Measurements from ENCODE around the gene NUFIP2. TPM values are rescaled to one million over a fixed set of nuclear protein-coding genes. Genes with fewer than 3 reads are reported as not detected.

The NUFIP2 gene
- total RNA-seq, 2 experiments from 2014 or later: 78.4 to 82.2 TPM

- no peaks in the 10 kb centered on the region for H3K27me3 Mint-ChIP-seq
- no peak overlapping the region for H3K4me3 Mint-ChIP-seq
- Histone ChIP-seq H3K27me3 (ENCODE audit: control insufficient read depth in 1 of 2, insufficient read depth in 2 of 2, low read length in 2 of 2) (no peaks in the 10 kb centered on the region), H3K4me1 (ENCODE audit: insufficient read depth, low read length) (no peaks in the 10 kb centered on the region), H3K27ac (ENCODE audit: low read depth in 1 of 2, low read length in 2 of 2) (no peak overlapping the region), H3K4me3 (ENCODE audit: low read length) (no peak overlapping the region), H3K36me3 (ENCODE audit: insufficient read depth, low read length) (no peaks in the 10 kb centered on the region), H3K9me3 (ENCODE audit: control insufficient read depth in 1 of 2, insufficient read depth in 1 of 2, low read length in 2 of 2) (no peaks in the 10 kb centered on the region)
- H3K27ac Mint-ChIP-seq: no peak overlapping the region
- POLR2A ChIA-PET: no interaction called here
- intact Hi-C loops (cut with DNase I, micrococcal nuclease): no loop called here
- no peak for TF ChIP-seq CTCF (IDR thresholded peaks at IDR 0.05)
- ATAC-seq (ENCODE audit: poor library complexity) (no peak), DNase-seq (no peak)
- H3K4me1 Mint-ChIP-seq (ENCODE audit: low read depth): no peaks in the 10 kb centered on the region
- no peaks in the 10 kb centered on the region for H3K36me3 Mint-ChIP-seq (ENCODE audit: low read depth)
- CTCF ChIA-PET: interaction anchor here (0.6 kb wide), 1 partner anchor 57 kb away, joined by 6 read pairs; no protein-coding TSS in a partner anchor
- no peaks in the 10 kb centered on the region for H3K9me3 Mint-ChIP-seq
Measured at GRCh38 chr17:29326023-29326813, 32.3 kb upstream of the NUFIP2 start.

GRCh38 chr17:29322363-29322762, 28.4 kb upstream of the NUFIP2 start:
- H3K4me1 Mint-ChIP-seq (ENCODE audit: low read depth): no peaks in the 10 kb centered on the region
- H3K27ac Mint-ChIP-seq: no peak overlapping the region
- ATAC-seq (ENCODE audit: poor library complexity) (no peak), DNase-seq (no peak)
- Histone ChIP-seq H3K4me3 (ENCODE audit: low read length) (no peak overlapping the region), H3K36me3 (ENCODE audit: insufficient read depth, low read length) (no peaks in the 10 kb centered on the region), H3K9me3 (ENCODE audit: control insufficient read depth in 1 of 2, insufficient read depth in 1 of 2, low read length in 2 of 2) (no peaks in the 10 kb centered on the region), H3K27me3 (ENCODE audit: control insufficient read depth in 1 of 2, insufficient read depth in 2 of 2, low read length in 2 of 2) (no peaks in the 10 kb centered on the region), H3K27ac (ENCODE audit: low read depth in 1 of 2, low read length in 2 of 2) (no peak overlapping the region), H3K4me1 (ENCODE audit: insufficient read depth, low read length) (no peaks in the 10 kb centered on the region)
- ChIA-PET CTCF (interaction anchor here (0.6 kb wide), 1 partner anchor 10 kb away, joined by 3 read pairs; no protein-coding TSS in a partner anchor), POLR2A (no interaction called here)
- H3K4me3 Mint-ChIP-seq: no peak overlapping the region
- TF ChIP-seq CTCF (IDR thresholded peaks at IDR 0.05): no peak
- H3K27me3 Mint-ChIP-seq: no peaks in the 10 kb centered on the region
- H3K9me3 Mint-ChIP-seq: no peaks in the 10 kb centered on the region
- intact Hi-C loops (cut with DNase I, micrococcal nuclease): no loop called here
- H3K36me3 Mint-ChIP-seq (ENCODE audit: low read depth): no peaks in the 10 kb centered on the region

- Histone ChIP-seq H3K4me1 (ENCODE audit: insufficient read depth, low read length) (no peaks in the 10 kb centered on the region), H3K36me3 (ENCODE audit: insufficient read depth, low read length) (no peaks in the 10 kb centered on the region), H3K27me3 (ENCODE audit: control insufficient read depth in 1 of 2, insufficient read depth in 2 of 2, low read length in 2 of 2) (no peaks in the 10 kb centered on the region), H3K4me3 (ENCODE audit: low read length) (no peak overlapping the region), H3K9me3 (ENCODE audit: control insufficient read depth in 1 of 2, insufficient read depth in 1 of 2, low read length in 2 of 2) (no peaks in the 10 kb centered on the region), H3K27ac (ENCODE audit: low read depth in 1 of 2, low read length in 2 of 2) (no peak overlapping the region)
- ATAC-seq (ENCODE audit: poor library complexity) (no peak), DNase-seq (no peak)
- intact Hi-C loops (cut with DNase I, micrococcal nuclease): no loop called here
- ChIA-PET POLR2A (interaction anchor here (1.1 to 2.1 kb wide), 2 partner anchors 9 to 11 kb away, joined by 4 to 7 read pairs; partner anchors contain the start of gene NUFIP2), CTCF (interaction anchor here (0.7 to 1.4 kb wide), 2 partner anchors 13 to 155 kb away, joined by 3 to 4 read pairs; no protein-coding TSS in a partner anchor)
- H3K9me3 Mint-ChIP-seq: no peaks in the 10 kb centered on the region
- no peak overlapping the region for H3K4me3 Mint-ChIP-seq
- no peaks in the 10 kb centered on the region for H3K27me3 Mint-ChIP-seq
- H3K4me1 Mint-ChIP-seq (ENCODE audit: low read depth): no peaks in the 10 kb centered on the region
- no peak overlapping the region for H3K27ac Mint-ChIP-seq
- H3K36me3 Mint-ChIP-seq (ENCODE audit: low read depth): no peaks in the 10 kb centered on the region
- TF ChIP-seq CTCF (IDR thresholded peaks at IDR 0.05): no peak
Measured at GRCh38 chr17:29303386-29303785, 9.4 kb upstream of the NUFIP2 start.
